GM23248 (cell line): ENCODE measurements around the gene ARL16. TPM values are rescaled to one million over a fixed set of nuclear protein-coding genes. Genes with fewer than 3 reads are reported as not detected.

ENCODE experiments used
- DNase-seq: peaks from one replicate; pipeline ENCODE4 v3.0.0-alpha.2; 2015
- H2AFZ ChIP-seq: fragments of 200-600 bp; sonication (generic); 2 replicates; pipeline ENCODE4 v1.6.1; 2016; ENCODE audit warnings: antibody characterized with exemption
- H3F3A ChIP-seq: fragments of 200-600 bp; sonication (generic); 2 replicates; pipeline ENCODE4 v1.6.1; 2016; ENCODE audit warnings: mild to moderate bottlenecking, antibody characterized with exemption, mixed run types; ENCODE audit not compliant: insufficient read depth
- H3K27ac ChIP-seq: fragments of 200-600 bp; sonication (generic); 2 replicates; pipeline ENCODE4 v1.5.1; 2016; ENCODE audit warnings: mild to moderate bottlenecking
- H3K27me3 ChIP-seq: fragments of 200-600 bp; sonication (generic); replicated peaks from 2 replicates; pipeline ENCODE4 v1.6.1; 2016; ENCODE audit warnings: mild to moderate bottlenecking; ENCODE audit not compliant: insufficient read depth
- H3K36me3 ChIP-seq: fragments of 200-600 bp; sonication (generic); 2 replicates; pipeline ENCODE4 v1.6.1; 2016; ENCODE audit warnings: low read depth, mild to moderate bottlenecking
- H3K4me1 ChIP-seq: fragments of 200-600 bp; sonication (generic); 2 replicates; pipeline ENCODE4 v1.6.1; 2016; ENCODE audit warnings: mild to moderate bottlenecking; ENCODE audit not compliant: insufficient read depth
- H3K4me2 ChIP-seq: fragments of 200-600 bp; sonication (generic); one replicate; pipeline ENCODE4 v1.6.1; 2016; ENCODE audit warnings: mild to moderate bottlenecking; ENCODE audit not compliant: unreplicated experiment
- H3K4me3 ChIP-seq: fragments of 200-600 bp; sonication (generic); 2 replicates; pipeline ENCODE4 v1.5.1; 2016; ENCODE audit warnings: mild to moderate bottlenecking
- H3K79me2 ChIP-seq: fragments of 200-600 bp; sonication (generic); 2 replicates; pipeline ENCODE4 v1.6.1; 2016; ENCODE audit warnings: mild to moderate bottlenecking; ENCODE audit not compliant: insufficient read depth
- H3K9ac ChIP-seq: fragments of 200-600 bp; sonication (generic); 2 replicates; pipeline ENCODE4 v1.6.1; 2016; ENCODE audit warnings: mild to moderate bottlenecking
- H3K9me2 ChIP-seq: fragments of 200-600 bp; sonication (generic); 2 replicates; pipeline ENCODE4 v1.6.1; 2016; ENCODE audit warnings: mixed run types, mild to moderate bottlenecking, moderate library complexity; ENCODE audit not compliant: insufficient read depth
- H3K9me3 ChIP-seq: fragments of 200-600 bp; sonication (generic); one replicate; pipeline ENCODE4 v1.6.1; 2017; ENCODE audit warnings: low read depth
- H4K20me1 ChIP-seq: fragments of 200-600 bp; sonication (generic); 2 replicates; pipeline ENCODE4 v1.6.0; 2016; ENCODE audit not compliant: insufficient read depth
- EZH2 ChIP-seq: fragments of 200-600 bp; sonication (generic); IDR thresholded peaks from 2 replicates; pipeline ENCODE4 v1.6.1; 2018; ENCODE audit warnings: antibody characterized with exemption, mild to moderate bottlenecking; ENCODE audit not compliant: insufficient read depth, poor library complexity, severe bottlenecking
- EZH2phosphoT487 ChIP-seq: fragments of 200-600 bp; sonication (generic); IDR thresholded peaks from 2 replicates; pipeline ENCODE4 v1.6.1; 2018; ENCODE audit warnings: antibody characterized with exemption, moderate library complexity, mild to moderate bottlenecking, low read depth; ENCODE audit not compliant: insufficient read depth
- WGBS, 2 experiments: methylation state at CpG; one replicate each; pipeline ENCODE4 v1.1.6; 2015 to 2017; ENCODE audit warnings: low lambda C conversion rate in 2 of 2, low coverage in 1 of 2; ENCODE audit errors: missing lambda C conversion rate in 2 of 2; 5-methylcytosine and 5-hydroxymethylcytosine counted together
- in situ Hi-C: fragments of 300-500 bp; cut with MboI; formaldehyde crosslinking; loops from 2 replicates; pipeline ENCODE4 v1.15.0; 2020
- polyA plus RNA-seq: library from polyadenylated mRNA; unstranded; fragments of >200 nt; fragmentation: Nextera tagmentation; extraction: Ambion mirVana; gene quantifications from 2 replicates; pipeline ENCODE4 v1.2.1, GENCODE V29; 2016
- total RNA-seq: library from RNA; depleted of rRNA; stranded (reverse); fragments of >200 nt; shearing (Covaris generic); gene quantifications from 2 replicates; pipeline ENCODE4 v1.2.3, GENCODE V29; 2014

Gene ARL16
- total and polyA plus RNA-seq, 2 experiments from 2014 or later: 45.6 to 70.8 TPM

DNA sequence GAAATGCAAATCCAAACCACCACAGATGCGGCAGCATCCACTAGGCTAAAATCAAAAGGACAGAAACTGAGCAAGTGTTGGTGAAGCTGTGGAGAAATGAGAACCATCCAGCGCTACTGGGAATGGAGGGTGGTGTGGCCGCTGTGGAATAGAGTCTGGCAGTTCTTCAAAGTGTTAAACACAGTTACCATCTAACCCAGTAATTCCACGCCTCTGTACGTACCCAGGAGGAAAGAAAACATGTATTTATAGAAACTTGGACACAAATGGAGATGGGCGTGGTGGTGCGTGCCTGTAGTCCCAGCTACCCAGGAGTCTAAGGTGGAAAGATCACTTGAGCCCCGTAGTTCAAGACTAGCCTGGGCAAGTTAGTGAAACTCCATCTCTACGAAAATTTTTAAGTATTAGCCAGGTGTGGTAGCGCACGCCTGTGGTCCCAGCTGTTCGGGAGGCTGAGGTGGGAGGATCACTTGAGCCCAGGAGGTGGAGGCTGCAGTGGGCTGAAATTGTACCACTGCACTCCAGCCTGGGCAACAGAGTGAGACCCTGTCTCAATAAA is 40.1 kb upstream of the ARL16 start:
- H3K9me2 ChIP-seq: no peaks in the 10 kb centered on the region
- WGBS, 2 experiments: 64% methylated on average over 12 of the region's 12 CpGs
- H3K4me2 ChIP-seq: no peak overlapping the region

DNA sequence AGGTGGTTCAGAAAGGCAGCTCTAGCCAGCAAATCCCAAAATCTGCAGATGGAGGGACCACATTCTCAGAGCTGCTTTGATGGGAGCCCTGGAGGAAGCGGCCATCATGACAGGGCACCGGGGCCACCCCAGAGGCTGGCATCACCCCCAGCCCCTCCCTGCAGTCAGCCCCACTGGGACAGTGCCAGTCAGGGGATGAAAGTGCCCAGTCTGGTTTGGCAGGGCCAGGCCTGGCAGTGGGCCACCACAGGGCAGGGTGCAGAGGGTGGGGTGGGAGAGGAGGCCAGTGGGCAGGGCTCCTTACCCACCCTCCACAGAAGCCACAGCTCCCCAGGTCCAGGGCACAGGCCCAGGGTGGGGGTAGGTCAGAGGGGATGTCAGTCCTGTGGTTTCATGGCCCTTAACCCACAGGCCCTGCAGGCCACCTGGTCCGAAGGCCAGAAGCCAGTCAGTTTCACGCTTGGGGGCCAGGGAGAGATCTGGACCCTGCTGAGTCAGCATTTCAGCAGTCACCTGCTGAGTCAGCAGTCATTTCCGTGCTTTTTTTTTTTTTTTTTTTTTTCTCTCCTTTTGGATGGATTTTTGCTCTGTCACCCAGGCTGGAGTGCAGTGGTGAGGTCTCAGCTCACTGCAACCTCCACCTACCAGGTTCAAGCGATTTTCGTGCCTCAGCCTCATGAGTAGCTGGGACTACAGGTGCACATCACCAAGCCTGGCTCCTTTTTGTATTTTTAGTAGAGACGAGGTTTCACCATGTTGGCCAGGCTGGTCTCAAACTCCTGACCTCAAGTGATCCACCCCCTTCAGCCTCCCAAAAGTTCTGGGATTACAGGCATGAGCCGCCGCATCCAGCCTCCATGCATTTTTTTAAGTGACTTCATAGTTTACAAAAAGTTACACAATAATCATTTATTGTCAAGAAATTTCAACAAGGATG is 38.9 kb upstream of the ARL16 start:
- no peak overlapping the region for H2AFZ ChIP-seq
- H3K9me3 ChIP-seq: no peaks in the 10 kb centered on the region
- in situ Hi-C loops: no loop called here
- 45 to 55% methylated on average over 8 to 10 of the region's 10 CpGs for WGBS, 2 experiments
- TF ChIP-seq EZH2phosphoT487 (no peak), EZH2 (no peak)
- no peak overlapping the region for H3K9ac ChIP-seq
- H3F3A ChIP-seq: no peaks in the 10 kb centered on the region
- H3K4me3 ChIP-seq: no peak overlapping the region
- H3K9me2 ChIP-seq: no peaks in the 10 kb centered on the region
- no peak overlapping the region for H3K27ac ChIP-seq
- no peaks in the 10 kb centered on the region for H4K20me1 ChIP-seq
- no peaks in the 10 kb centered on the region for H3K36me3 ChIP-seq
- 0 out of 2 replicates have a peak, but pooled peaks cover 4% of the 10 kb centered on the region for H3K27me3 ChIP-seq
- peak; percentile 45 for DNase-seq
- no peaks in the 10 kb centered on the region for H3K4me1 ChIP-seq
- H3K4me2 ChIP-seq: no peak overlapping the region
- no peaks in the 10 kb centered on the region for H3K79me2 ChIP-seq

More for the DNA sequence above, 40.1 kb upstream of the ARL16 start:
- Histone ChIP-seq H3K27ac (no peak overlapping the region), H3K79me2 (no peaks in the 10 kb centered on the region), H2AFZ (no peak overlapping the region), H4K20me1 (no peaks in the 10 kb centered on the region), H3F3A (no peaks in the 10 kb centered on the region), H3K27me3 (0 out of 2 replicates have a peak, but pooled peaks cover 4% of the 10 kb centered on the region), H3K9ac (no peak overlapping the region), H3K4me3 (no peak overlapping the region), H3K9me3 (no peaks in the 10 kb centered on the region), H3K36me3 (no peaks in the 10 kb centered on the region), H3K4me1 (no peaks in the 10 kb centered on the region)
- in situ Hi-C loops: no loop called here
- no peak for DNase-seq
- TF ChIP-seq EZH2 (no peak), EZH2phosphoT487 (no peak)

DNA sequence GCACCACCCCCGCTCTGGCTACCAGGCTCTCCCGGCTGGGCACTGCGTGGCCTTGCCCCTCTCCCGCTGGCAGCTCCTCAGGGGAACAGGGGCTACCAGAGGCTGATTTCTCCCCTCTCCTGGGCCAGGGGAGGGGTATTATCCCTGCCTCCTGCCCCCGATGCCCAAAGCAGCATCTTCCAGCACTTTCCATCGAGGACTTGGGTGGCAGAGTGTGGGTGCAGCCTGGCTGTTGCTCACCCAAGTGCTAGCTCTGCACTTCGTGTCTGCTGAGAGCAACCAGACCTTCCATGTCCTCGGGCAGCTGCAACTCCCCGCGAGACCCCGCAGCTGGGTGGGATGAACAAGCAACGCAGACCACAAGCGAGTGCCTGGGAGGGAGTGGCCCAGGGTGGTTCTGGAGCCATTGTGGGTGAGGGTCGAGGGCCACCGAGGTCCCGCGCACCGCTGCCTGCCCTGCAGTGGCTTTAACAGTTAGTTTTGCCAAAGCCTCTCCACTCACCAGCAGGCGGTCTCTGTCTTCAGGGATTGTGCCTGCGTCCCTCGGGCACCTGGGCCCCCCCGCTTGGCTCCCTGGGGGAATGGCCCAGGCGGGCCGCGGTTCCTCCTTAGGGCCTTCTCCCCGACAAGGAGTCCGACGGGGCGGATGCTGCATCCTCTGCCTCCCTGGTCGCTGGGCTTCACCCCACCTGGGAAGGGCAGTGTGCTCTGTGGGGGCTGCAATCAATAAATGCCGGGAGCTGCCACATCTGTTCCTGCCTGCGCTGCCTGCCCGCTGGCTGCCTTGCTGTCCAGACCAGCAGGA is 36.9 kb upstream of the ARL16 start:
- Histone ChIP-seq H3K4me3 (no peak overlapping the region), H3K4me1 (no peaks in the 10 kb centered on the region), H3K4me2 (no peak overlapping the region), H3K36me3 (no peaks in the 10 kb centered on the region), H3K27me3 (0 out of 2 replicates have a peak, but pooled peaks cover 4% of the 10 kb centered on the region), H3K27ac (no peak overlapping the region), H3F3A (no peaks in the 10 kb centered on the region), H3K9ac (no peak overlapping the region), H3K9me2 (no peaks in the 10 kb centered on the region), H2AFZ (no peak overlapping the region), H3K79me2 (no peaks in the 10 kb centered on the region), H4K20me1 (no peaks in the 10 kb centered on the region), H3K9me3 (no peaks in the 10 kb centered on the region)
- no peak for TF ChIP-seq EZH2
- TF ChIP-seq EZH2phosphoT487: no peak
- in situ Hi-C loops: no loop called here
- WGBS, 2 experiments: 86 to 87% methylated on average over 26 to 33 of the region's 33 CpGs
- DNase-seq: no peak
